Osteoblast (primary cell): ENCODE results near the gene TCOF1. TPM values are rescaled to one million over a fixed set of nuclear protein-coding genes. Genes with fewer than 3 reads are reported as not detected.
A peak's percentile ranks its signal among the peaks of the same experiment; 100 is the strongest.

ENCODE experiments used
- DNase-seq: peaks from one replicate; pipeline ENCODE4 v3.0.0; 2011; ENCODE audit warnings: low spot score, mixed read lengths; ENCODE audit not compliant: insufficient read length; ENCODE audit errors: missing footprints
- H2AFZ ChIP-seq: 2 replicates; pipeline ENCODE4 v1.6.0; 2011; ENCODE audit warnings: mild to moderate bottlenecking, low read length
- H3K27ac ChIP-seq: 2 replicates; pipeline ENCODE4 v1.5.1; 2011; ENCODE audit warnings: mild to moderate bottlenecking, low read depth, low read length, moderate library complexity
- H3K27me3 ChIP-seq: 2 replicates; pipeline ENCODE4 v1.6.0; 2012; ENCODE audit warnings: mild to moderate bottlenecking, control low read depth, inconsistent platforms, low read length, moderate library complexity; ENCODE audit not compliant: insufficient read depth
- H3K36me3 ChIP-seq: 2 replicates; pipeline ENCODE4 v1.5.1; 2011; ENCODE audit warnings: mild to moderate bottlenecking, low read length, control low read depth, moderate library complexity; ENCODE audit not compliant: insufficient read depth
- H3K4me1 ChIP-seq: 2 replicates; pipeline ENCODE4 v1.5.1; 2011; ENCODE audit warnings: mild to moderate bottlenecking, low read length, control low read depth, moderate library complexity; ENCODE audit not compliant: insufficient read depth
- H3K4me2 ChIP-seq: 2 replicates; pipeline ENCODE4 v1.6.0; 2011; ENCODE audit warnings: mild to moderate bottlenecking, low read length; ENCODE audit not compliant: insufficient read depth
- H3K4me3 ChIP-seq: fragments of 200-600 bp; sonication (generic); 3 replicates; pipeline ENCODE4 v1.5.1; 2012; ENCODE audit warnings: mild to moderate bottlenecking, low read length, inconsistent platforms; ENCODE audit not compliant: insufficient read depth
- H3K79me2 ChIP-seq: 2 replicates; pipeline ENCODE4 v1.6.0; 2012; ENCODE audit warnings: mild to moderate bottlenecking, low read length, control low read depth, inconsistent platforms; ENCODE audit not compliant: insufficient read depth
- H3K9me3 ChIP-seq: 2 replicates; pipeline ENCODE4 v1.5.1; 2011; ENCODE audit warnings: low read depth, low read length, control low read depth
- H4K20me1 ChIP-seq: 2 replicates; pipeline ENCODE4 v1.6.0; 2012; ENCODE audit warnings: mild to moderate bottlenecking, low read length, control low read depth; ENCODE audit not compliant: insufficient read depth
- CTCF ChIP-seq: IDR thresholded peaks from 2 replicates; pipeline ENCODE4 v1.5.1; 2011; ENCODE audit warnings: mild to moderate bottlenecking, low read depth, low read length, moderate library complexity; ENCODE audit errors: extremely low read depth
- total RNA-seq: library from RNA; depleted of rRNA; stranded (reverse); fragments of >200 nt; gene quantifications from 2 replicates; pipeline ENCODE4 v1.2.3, GENCODE V29; 2012

TCOF1 gene
- total RNA-seq, 1 donor, result 12.3 TPM

DNA sequence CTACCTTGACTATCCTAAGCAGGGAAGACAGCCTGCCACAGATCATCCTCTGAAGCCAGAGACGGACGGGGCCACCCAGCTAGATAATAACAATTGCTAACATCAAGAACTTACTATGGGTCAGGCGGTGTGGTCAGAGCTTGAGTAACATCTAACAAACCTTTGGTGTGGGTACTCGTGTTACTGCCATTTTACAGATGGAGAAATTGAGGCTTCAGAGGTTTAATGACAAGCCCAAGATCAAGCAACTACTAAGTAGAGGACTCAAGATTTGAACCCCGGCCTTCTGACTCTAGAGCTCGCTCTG lies 38.1 kb upstream of the TCOF1 start:
- Histone ChIP-seq H3K4me1 (peaks cover 44% of the 10 kb centered on the region), H2AFZ (no peak overlapping the region), H3K79me2 (no peaks in the 10 kb centered on the region), H3K27me3 (no peaks in the 10 kb centered on the region), H3K4me2 (no peak overlapping the region), H3K9me3 (no peaks in the 10 kb centered on the region), H4K20me1 (no peaks in the 10 kb centered on the region), H3K27ac (peak overlapping the region; percentile 94), H3K4me3 (no peak overlapping the region), H3K36me3 (no peaks in the 10 kb centered on the region)
- TF ChIP-seq CTCF, result no peak
- no peak for DNase-seq

DNA sequence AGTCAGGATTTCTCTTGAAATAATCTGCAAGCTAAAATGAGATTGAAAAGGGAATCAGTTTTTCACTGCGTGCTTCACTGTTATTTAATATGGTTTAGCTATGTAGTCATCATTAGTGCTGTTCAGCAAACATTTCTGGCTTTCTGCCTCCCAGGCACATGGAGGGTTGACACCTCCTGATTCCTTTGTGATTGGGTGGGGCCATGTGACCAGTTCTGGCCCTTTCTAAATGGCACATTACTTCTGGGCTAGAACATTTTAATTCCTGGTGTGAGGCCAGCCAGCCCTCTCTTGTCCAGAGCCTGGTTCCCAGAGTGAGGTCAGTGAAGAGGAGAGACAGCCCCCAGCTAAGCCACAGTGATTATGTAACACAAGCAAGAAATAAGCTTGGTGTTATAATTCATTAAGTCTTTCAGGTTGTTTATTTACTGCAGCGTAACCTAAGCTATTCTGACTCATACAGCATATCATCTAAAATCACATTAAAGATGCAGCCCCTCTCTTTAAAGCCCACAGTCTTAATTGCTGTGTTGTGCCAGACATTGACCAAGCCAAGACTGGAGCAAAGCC lies 37.4 kb upstream of the TCOF1 start:
- no peaks in the 10 kb centered on the region for H3K36me3 ChIP-seq
- no peaks in the 10 kb centered on the region for H4K20me1 ChIP-seq
- H3K27me3 ChIP-seq, result no peaks in the 10 kb centered on the region
- no peak overlapping the region for H2AFZ ChIP-seq
- no peaks in the 10 kb centered on the region for H3K79me2 ChIP-seq
- H3K4me1 ChIP-seq, result peaks cover 44% of the 10 kb centered on the region
- no peak overlapping the region for H3K4me2 ChIP-seq
- no peaks in the 10 kb centered on the region for H3K9me3 ChIP-seq
- peak; percentile 87 for DNase-seq
- no peak overlapping the region for H3K4me3 ChIP-seq
- peak overlapping the region; percentile 94 for H3K27ac ChIP-seq
- no peak for TF ChIP-seq CTCF

GRCh38 chr5:150321211-150321610 lies 36.3 kb upstream of the TCOF1 start:
- H3K9me3 ChIP-seq, result no peaks in the 10 kb centered on the region
- H3K27me3 ChIP-seq, result no peaks in the 10 kb centered on the region
- H2AFZ ChIP-seq, result no peak overlapping the region
- no peak overlapping the region for H3K4me2 ChIP-seq
- H3K4me1 ChIP-seq, result peaks cover 44% of the 10 kb centered on the region
- no peaks in the 10 kb centered on the region for H3K79me2 ChIP-seq
- no peak for TF ChIP-seq CTCF
- no peak overlapping the region for H3K27ac ChIP-seq
- H4K20me1 ChIP-seq, result no peaks in the 10 kb centered on the region
- no peak for DNase-seq
- no peak overlapping the region for H3K4me3 ChIP-seq
- H3K36me3 ChIP-seq, result no peaks in the 10 kb centered on the region

GRCh38 chr5:150321784-150322183 lies 35.7 kb upstream of the TCOF1 start:
- H2AFZ ChIP-seq, result no peak overlapping the region
- H3K4me3 ChIP-seq, result no peak overlapping the region
- no peaks in the 10 kb centered on the region for H3K9me3 ChIP-seq
- TF ChIP-seq CTCF, result no peak
- peaks cover 41% of the 10 kb centered on the region for H3K4me1 ChIP-seq
- no peaks in the 10 kb centered on the region for H3K36me3 ChIP-seq
- H3K79me2 ChIP-seq, result no peaks in the 10 kb centered on the region
- H3K4me2 ChIP-seq, result no peak overlapping the region
- H3K27ac ChIP-seq, result no peak overlapping the region
- DNase-seq, result no peak
- H3K27me3 ChIP-seq, result no peaks in the 10 kb centered on the region
- H4K20me1 ChIP-seq, result no peaks in the 10 kb centered on the region
